Left lobe of liver (tissue), 2 donors: ENCODE data around the gene GP1BB. TPM values are rescaled to one million over a fixed set of nuclear protein-coding genes. Genes with fewer than 3 reads are reported as not detected.

Experiments used
- ATAC-seq: fragments of 200-7000 bp; cut with Tn5 transposase; one replicate; pipeline ENCODE4 v1.9.1; 2020; ENCODE audit warnings: mild to moderate bottlenecking, moderate library complexity
- DNase-seq: peaks from one replicate; pipeline ENCODE4 v3.0.0-alpha.2; 2020; ENCODE audit warnings: low spot score
- total RNA-seq: library from RNA; stranded (reverse); gene quantifications from one replicate; pipeline ENCODE4 v1.2.1, GENCODE V29; 2021
- donor health status: DM: no; HTN: no; CAD: no; lungs with moderate emphysema.
- donor health status: DM: no; HTN: yes; CAD: no.

Gene GP1BB
- total RNA-seq, 1 donor from 2014 or later = 0.75 TPM

DNA sequence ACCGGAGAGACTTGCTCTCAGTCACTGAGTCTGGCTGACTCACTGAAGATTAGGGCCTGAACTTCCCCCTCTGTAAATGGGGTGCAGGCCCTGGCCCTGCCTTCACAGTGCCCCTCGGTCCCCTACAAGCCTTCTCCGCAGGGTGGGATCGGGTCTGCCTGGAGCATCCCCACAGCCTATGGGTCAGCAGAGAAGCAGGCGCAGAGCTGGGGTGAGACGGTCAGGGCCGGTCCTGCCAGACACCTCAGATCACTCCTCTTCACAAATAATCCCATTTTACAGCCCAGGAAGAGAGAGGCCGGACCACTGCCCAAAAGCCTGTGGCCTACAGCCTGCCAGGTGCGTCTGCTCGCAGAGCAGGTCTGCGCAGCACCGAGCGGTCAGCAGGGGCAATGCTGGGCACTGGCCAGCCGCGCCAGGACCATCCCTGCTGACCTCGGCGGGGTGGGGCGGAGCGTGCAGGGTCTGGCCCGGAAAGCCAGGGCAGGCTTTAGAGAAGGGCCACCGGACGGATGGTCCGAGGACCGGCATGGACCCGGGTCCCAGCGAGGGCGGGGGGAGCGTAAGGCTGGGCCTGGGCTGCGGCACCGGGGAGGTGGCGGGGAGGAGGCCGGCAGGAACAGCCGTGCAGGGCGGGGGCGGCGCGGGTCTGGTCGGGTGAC is 9.6 kb upstream of the GP1BB start:
- DNase-seq (no peak), ATAC-seq (peak; percentile 14)

DNA sequence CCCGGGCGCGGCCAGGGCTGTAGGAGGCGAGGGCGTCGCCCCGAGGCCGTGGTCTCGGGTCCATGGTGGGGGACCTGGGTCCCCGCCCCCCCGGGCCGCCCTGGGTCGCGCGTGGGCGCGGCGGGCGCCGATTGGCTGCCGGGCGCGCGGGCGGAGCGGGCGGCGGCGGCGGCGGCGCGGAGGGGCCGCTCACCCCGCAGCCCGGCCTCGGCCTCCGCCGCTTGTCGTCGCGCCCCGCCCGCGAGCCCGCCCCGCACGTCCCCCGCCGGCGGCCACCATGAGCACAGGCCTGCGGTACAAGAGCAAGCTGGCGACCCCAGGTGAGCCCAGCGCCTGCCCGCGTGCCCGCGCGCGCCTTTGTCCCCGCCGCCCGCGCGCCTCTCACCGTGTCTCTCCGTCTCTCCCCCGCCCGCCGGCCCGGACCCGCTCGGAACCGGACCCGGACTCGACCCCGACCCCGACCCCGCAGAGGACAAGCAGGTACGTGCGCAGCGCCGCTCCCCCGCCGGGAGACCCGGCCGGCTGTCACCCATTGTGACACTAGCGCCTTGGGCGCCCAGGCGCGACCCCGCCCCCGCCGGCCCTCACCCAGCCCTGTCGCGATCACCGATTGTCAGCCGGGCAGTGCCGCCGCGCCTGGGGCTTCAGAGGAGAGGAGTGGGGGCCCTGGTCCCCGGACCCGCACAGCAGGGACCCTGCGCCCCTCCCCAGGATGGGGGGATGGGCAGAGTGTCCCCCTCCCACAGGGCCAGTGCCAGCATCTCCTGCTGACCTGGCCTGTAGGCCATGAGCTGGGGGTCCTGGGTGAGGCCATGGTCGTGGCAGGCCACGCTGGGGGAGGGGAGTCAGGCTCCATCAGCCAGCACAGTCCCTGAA is 8.8 kb upstream of the GP1BB start, which contains the start of gene SEPTIN5:
TSS of gene SEPTIN5 (plus strand) at position 192 of the 876 bp plus-strand sequence. CDS start at position 278, 86 bp downstream.
- ATAC-seq (peak; percentile 22), DNase-seq (no peak)

DNA sequence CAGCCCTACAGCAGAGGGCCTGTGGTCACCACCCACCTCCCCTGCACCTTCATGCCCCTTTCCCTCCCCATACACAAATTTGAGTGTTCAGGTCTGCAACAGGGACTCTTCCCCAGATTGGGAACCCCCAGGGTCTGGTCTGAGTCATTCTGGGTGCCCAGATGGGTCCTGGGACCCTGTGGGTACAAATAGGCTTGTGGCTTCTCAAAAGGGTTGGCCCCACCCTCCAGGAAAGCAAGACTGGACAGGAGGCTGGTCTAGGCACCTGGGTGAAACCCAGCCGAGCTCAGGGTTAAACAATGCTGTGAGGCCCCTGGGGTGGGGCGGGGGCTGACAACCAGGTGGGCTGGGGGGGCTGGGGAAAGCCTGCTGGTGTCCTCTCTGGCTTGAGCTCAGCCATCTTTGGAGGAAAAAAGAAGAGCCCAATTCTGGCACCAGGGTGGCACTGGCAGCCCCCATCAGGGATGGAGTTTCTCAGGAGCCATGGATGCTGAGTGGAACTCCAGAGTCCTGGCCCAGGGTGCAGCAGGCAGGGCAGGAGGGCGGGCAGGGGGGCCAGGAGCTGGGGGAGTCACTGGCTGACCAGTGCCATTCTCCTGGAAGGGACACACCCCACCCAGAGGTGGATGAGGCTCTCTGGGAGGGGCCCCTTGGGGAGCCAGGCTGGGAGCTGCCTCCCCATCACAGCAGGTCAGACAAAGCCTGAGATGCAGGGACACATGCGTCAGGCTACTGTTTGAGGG is 8.0 kb upstream of the GP1BB start:
- DNase-seq (no peak), ATAC-seq (no peak)

DNA sequence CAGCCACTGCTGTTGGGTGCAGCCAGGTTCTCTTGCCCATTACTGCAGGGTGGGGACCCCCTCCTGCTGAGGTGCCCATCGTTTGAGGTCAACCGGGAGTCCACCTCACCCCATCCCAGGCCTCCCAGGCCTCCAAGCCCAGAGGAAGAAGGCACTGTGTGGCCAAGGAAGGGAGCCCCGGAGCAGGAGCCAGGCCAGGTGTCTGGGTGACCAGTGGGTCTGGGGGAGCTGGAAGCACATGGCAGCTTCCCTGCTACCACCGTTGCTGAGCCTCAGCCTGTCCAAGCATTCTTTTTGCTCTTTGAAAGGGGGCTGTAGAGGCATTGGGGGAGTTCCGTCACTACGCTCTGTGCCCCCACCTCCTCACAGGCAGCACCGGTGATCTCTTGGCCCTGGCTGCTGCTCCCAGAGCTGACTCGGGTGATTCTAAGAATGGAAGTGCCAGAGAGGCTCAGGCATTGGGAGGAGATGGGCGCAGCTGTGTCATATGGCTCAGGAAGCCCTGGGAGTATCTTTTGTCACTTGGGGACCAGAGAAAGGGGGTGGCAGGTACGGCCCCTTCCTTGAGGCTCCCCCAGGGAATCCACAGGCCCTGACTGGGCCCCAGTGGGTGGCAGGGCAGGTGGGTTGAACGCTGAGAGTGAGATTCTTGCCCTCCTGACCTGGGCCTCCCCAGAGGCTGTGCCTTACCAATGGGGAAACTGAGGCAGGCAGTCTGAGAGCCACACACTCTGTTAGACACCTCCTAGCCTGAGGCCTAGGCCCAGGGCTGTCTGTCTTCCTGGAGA is 7.1 kb upstream of the GP1BB start:
- DNase-seq (no peak), ATAC-seq (no peak)

DNA sequence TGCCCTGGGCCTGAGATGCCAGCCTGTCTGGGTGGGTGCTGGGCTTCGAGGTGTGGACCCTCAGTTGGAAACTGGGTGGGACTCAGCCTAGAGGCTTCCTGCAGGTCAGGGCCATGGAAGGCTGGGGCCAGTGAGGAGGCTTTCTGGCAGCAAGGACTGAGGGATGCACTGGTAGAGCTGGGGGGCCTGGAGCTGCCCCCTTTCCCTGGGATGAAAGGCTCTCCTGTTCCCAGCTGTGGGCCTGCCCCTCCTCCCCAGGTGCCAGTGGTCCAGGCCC is 6.6 kb upstream of the GP1BB start:
- ATAC-seq (no peak), DNase-seq (no peak)

DNA sequence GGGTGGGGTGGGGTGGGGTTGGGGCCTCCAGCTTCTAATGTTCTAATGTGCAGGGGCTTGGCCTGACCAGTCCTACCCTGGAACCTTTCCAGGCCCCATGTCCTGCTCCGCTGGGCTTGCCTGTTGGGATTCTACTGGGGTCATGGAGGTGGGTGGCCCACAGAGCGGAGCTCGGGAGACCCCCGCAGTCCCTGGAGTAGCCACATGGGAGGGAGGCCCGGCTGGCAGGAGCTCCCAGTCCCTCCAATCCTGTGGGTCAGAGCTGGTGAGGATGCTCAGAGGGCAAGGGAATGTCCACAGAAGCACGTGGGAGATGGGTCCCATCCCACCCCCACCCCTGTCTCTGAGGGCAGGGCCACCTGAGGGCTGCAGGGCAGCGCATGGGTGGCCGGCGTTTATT is 6.2 kb upstream of the GP1BB start:
- DNase-seq (no peak), ATAC-seq (no peak)

DNA sequence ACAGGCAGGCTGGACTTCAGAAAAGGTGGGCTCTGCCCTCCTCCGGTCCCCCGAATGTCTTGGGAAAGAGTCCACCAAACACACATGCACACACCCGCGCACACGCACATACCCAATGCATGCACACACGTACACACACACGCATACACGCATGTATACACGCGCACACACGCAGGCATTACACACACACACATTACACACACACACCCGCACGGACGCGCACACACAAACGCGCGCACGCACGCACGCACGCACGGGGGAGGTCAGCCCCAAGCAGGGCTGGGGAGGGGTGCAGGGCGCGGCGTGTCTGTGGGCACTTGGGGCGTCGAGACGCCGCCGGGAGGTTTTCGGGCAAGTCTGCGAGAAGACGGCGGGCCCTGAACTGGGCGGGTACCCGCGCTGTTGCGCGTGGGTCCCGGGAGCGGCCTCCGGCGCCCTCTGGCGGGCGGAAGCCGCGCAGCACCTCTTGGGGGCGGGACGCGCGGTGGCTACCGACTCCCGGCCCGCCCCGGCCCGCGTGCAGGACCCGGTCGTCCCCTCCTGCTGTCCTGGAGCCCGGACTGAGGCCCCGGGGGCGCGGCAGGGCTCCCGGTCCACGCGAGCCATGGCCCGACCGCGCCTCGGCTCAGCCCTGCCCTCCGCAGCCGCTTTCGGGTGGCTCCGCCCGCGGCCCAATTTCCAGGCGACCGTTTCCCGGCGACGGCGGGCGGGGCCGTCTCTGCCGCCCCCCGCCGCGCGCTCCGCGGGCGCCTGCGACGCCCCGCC is 5.5 kb upstream of the GP1BB start:
- DNase-seq (peak; percentile 74), ATAC-seq (peak; percentile 93)

- ATAC-seq (no peak), DNase-seq (no peak)
Observed at GRCh38 chr22:19718456-19719049, 4.8 kb upstream of the GP1BB start.

GRCh38 chr22:19719050-19719482 is 4.3 kb upstream of the GP1BB start:
- DNase-seq (no peak), ATAC-seq (no peak)

GRCh38 chr22:19719488-19720021 is 3.8 kb upstream of the GP1BB start:
- DNase-seq (no peak), ATAC-seq (no peak)

DNA sequence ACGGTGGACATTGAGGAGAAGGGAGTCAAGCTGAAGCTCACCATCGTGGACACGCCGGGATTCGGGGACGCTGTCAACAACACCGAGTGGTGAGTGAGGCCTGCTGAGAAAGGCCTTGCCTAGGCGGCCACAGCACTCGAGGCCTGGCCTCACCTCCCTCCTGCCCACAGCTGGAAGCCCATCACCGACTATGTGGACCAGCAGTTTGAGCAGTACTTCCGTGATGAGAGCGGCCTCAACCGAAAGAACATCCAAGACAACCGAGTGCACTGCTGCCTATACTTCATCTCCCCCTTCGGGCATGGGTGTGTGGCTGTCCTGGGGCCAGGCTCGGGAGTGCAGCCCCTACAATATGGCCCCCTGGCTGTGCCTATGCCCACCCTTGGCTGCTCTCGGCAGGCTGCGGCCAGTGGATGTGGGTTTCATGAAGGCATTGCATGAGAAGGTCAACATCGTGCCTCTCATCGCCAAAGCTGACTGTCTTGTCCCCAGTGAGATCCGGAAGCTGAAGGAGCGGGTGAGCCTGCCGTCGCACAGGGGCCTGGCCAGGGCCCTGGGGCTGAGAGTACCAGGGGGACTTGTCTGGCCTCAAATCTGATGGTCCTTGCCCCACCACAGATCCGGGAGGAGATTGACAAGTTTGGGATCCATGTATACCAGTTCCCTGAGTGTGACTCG is 3.0 kb upstream of the GP1BB start:
- ATAC-seq (no peak), DNase-seq (no peak)

DNA sequence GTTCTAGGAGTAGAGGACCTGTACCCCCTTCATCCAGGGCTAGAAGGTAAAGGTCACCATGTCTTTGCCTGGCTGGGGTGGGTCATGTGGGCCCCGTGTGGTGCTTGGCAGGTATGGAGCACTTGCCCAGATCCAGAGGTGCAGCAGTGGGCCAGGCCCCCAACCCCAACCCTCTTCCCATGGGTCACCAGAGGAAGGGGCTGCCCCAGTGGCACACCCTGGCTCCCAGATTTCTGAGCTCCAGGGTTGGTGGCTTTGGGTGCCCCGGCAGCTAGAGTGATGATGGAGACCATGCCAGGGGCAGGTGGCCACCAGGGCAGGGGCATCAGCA is 2.4 kb upstream of the GP1BB start:
- ATAC-seq (no peak), DNase-seq (no peak)

DNA sequence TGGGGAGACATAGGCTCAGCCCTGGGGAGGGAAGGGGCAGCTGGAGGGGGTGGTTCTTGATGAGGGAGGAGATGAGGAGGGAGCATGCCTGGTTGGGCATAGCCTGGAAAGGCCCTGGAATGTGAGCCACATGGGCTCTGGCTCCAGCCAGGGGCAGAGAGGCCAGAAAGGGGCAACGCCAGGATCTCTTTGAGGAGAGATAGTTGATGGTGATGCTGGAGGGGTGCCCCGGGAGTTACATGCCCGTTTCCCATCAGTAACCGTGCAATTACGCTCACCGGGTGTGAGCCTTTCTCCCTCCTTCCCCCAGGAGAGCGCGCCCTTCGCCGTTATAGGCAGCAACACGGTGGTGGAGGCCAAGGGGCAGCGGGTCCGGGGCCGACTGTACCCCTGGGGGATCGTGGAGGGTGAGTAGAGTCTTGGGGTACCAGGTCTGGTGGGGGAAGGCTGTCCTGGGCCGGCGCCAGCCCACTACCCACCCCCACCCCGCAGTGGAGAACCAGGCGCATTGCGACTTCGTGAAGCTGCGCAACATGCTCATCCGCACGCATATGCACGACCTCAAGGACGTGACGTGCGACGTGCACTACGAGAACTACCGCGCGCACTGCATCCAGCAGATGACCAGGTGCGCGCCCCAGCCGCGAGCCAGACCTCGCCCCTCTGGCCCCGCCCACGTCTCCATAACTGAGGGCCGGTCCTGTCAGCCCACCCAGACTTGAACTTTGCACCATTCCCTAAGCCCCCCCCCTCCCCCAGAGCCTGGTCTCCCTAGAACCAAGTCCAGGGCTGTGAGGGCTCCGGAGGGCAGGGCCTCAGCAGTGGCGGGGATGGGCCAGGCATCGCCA is 1.8 kb upstream of the GP1BB start:
- DNase-seq = no peak
- no peak for ATAC-seq

DNA sequence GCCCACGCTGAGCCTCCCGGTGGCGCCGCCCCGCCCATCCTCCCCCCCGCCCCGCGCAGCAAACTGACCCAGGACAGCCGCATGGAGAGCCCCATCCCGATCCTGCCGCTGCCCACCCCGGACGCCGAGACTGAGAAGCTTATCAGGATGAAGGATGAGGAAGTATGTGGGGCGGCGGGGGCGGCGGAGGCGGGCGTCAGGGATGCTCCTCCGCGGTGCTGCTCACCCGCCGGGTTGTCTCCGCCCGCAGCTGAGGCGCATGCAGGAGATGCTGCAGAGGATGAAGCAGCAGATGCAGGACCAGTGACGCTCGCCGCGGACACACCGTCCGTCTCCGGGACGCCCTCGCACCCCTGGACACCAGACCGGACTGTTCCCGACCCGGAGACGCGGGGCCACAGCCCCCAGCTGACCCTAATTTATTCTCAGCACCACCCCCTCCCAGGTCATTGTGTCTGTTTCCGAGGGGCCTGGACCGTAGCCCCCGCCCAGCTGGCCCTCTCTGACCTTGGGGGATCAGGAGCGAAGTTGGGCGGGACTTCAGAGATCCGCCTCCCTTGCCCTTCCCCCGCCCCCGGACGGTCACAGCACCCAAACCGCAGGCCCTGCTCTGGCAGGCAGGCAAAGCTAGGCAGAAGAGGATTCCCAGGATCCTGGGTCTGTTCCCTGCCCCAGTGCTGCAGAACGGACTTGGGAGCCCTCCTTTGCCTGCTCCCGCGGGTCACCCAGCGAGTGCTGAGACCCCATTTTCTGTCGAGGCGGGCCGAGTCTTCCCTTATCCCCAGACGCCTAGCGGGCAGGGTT is 959 bp upstream of the GP1BB start:
- DNase-seq (no peak), ATAC-seq (no peak)

DNA sequence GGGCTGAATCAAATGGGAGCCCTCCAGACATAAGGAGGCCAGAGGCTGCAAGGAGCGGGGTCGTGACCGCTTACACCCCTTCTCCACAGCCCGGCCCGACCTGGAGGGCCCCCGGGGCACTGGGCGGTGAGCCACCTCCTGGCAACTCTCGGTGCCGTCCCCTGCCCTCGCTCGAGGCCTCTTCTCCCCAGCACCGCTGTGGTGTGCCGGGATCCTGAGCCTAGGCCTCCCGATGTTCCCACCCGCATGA is 432 bp upstream of the GP1BB start:
- ATAC-seq = no peak
- no peak for DNase-seq

DNA sequence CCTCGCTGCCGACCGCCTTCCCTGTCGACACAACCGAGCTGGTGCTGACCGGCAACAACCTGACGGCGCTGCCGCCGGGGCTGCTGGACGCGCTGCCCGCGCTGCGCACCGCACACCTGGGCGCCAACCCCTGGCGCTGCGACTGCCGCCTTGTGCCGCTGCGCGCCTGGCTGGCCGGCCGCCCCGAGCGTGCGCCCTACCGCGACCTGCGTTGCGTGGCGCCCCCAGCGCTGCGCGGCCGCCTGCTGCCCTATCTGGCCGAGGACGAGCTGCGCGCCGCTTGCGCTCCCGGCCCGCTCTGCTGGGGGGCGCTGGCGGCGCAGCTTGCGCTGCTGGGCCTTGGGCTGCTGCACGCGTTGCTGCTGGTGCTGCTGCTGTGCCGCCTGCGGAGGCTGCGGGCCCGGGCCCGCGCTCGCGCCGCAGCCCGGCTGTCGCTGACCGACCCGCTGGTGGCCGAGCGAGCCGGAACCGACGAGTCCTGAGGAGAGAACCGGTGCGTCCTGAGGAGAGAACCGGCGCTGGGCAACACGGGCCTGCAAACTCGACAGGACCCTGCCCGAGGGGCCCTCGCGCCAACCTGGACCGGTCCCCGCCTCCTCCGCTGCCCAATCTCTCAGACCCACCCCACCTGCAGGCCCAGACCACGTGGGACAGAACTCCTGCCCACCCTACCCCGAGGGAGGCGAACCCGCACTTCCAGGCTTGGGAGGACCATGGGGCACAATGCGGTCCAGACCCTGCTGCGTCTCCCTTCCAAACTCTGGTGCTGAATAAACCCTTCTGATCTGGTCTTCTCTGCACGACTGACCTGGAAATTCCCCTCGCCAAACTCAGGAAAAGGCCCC is 866 bp downstream of the GP1BB start:
- peak; percentile 37 for ATAC-seq
- DNase-seq = no peak
